ENCODE results near the gene FBXL7.

The FBXL7 gene

DNA sequence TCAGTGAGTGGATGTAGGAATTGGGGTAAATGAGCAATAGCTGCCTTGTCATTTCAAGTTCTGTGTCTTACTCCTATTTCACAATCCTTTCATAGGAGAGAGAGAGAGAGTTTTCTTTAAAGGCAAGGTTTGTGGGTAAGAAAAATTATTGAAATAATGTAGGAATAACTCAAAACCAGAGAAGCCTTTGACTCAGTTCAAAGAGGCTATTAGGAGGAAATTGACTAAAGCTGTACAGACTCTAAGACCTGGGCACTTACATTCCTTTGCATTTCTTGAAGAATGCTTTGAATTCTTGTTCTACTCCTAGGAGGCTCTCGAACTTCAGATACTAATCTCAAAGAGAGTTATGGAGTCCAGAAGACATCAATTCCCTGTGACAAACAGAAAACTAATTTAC is 257.1 kb downstream of the FBXL7 start:
- no peak overlapping the region for H3K4me3 ChIP-seq (ENCODE audit: low read depth, low read length)
- H3K27ac ChIP-seq (ENCODE audit: low read depth, low read length) = peak overlapping the region; percentile 90
- no peaks in the 10 kb centered on the region for H3K36me3 ChIP-seq (ENCODE audit: control insufficient read depth in 1 of 2, insufficient read depth in 2 of 2, low read length in 2 of 2)
- H3K4me1 ChIP-seq (ENCODE audit: control insufficient read depth in 1 of 2, insufficient read depth in 2 of 2, low read length in 2 of 2) = peaks cover 5 to 8% of the 10 kb centered on the region in 2 experiments
- no peaks in the 10 kb centered on the region for H3K27me3 ChIP-seq (ENCODE audit: insufficient read depth, low read length)
- H3K4ac ChIP-seq (ENCODE audit: low read depth, low read length) = no peak overlapping the region
- no peaks in the 10 kb centered on the region for H3K9me3 ChIP-seq (ENCODE audit: insufficient read depth, low read depth, low read length)
- no peak overlapping the region for H2AFZ ChIP-seq (ENCODE audit: insufficient read depth, low read length, poor library complexity)
- H3K9ac ChIP-seq (ENCODE audit: low read length) = no peak overlapping the region
- no peak overlapping the region for H3K23ac ChIP-seq (ENCODE audit: low read length)
- H2BK120ac ChIP-seq (ENCODE audit: insufficient read depth, low read length, poor library complexity) = no peak overlapping the region
- H4K91ac ChIP-seq (ENCODE audit: low read depth, low read length) = no peak overlapping the region
- peak; percentile 24 to 83 for DNase-seq
- peaks cover 4% of the 10 kb centered on the region for H3K79me1 ChIP-seq (ENCODE audit: low read length)
- H4K8ac ChIP-seq (ENCODE audit: low read depth, low read length) = no peak overlapping the region
- H2BK12ac ChIP-seq (ENCODE audit: low read length) = no peak overlapping the region
- H2AK5ac ChIP-seq (ENCODE audit: low read length) = no peak overlapping the region
- no peak overlapping the region for H4K12ac ChIP-seq (ENCODE audit: low read depth, low read length)
- no peak overlapping the region for H3K4me2 ChIP-seq (ENCODE audit: low read length)
- WGBS (ENCODE audit: extremely low coverage, insufficient coverage, insufficient read length) = no CpG with 5 or more reads among the region's 1 CpG
- H2BK5ac ChIP-seq (ENCODE audit: low read depth, low read length, poor library complexity) = no peak overlapping the region
- no peaks in the 10 kb centered on the region for H3K79me2 ChIP-seq (ENCODE audit: control insufficient read depth, insufficient read depth, low read length, poor library complexity)
- H3K18ac ChIP-seq (ENCODE audit: low read length) = no peak overlapping the region
- no peak overlapping the region for H3K14ac ChIP-seq (ENCODE audit: low read length)

DNA sequence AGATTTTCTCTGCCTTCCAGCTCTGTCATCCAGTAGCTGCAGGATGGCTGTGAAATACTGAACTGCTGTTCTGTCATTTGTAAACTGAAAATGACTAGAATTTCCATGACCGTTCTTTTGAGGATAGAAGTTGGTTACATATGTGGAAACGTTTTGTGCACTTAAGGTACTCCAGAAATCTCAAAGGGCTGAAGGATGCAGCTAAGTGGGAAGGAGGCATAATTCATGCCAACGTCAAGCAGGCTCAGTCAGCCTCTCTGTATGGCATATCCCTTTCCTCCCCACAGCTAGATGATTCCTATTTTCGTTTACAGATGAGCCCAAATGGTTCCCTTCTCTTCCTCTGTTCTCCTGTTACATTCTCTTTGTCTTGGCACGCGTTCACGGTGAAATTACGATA is 257.6 kb downstream of the FBXL7 start:
- Histone ChIP-seq H3K4me3 (ENCODE audit: low read depth, low read length) (no peak overlapping the region), H2BK12ac (ENCODE audit: low read length) (peak overlapping the region; percentile 4), H4K12ac (ENCODE audit: low read depth, low read length) (no peak overlapping the region), H3K79me1 (ENCODE audit: low read length) (peaks cover 4% of the 10 kb centered on the region), H3K27me3 (ENCODE audit: insufficient read depth, low read length) (no peaks in the 10 kb centered on the region), H3K4ac (ENCODE audit: low read depth, low read length) (no peak overlapping the region), H3K4me2 (ENCODE audit: low read length) (peak overlapping the region; percentile 0), H4K91ac (ENCODE audit: low read depth, low read length) (peak overlapping the region; percentile 57), H3K23ac (ENCODE audit: low read length) (no peak overlapping the region), H3K9me3 (ENCODE audit: insufficient read depth, low read depth, low read length) (no peaks in the 10 kb centered on the region), H3K36me3 (ENCODE audit: control insufficient read depth in 1 of 2, insufficient read depth in 2 of 2, low read length in 2 of 2) (no peaks in the 10 kb centered on the region), H3K14ac (ENCODE audit: low read length) (peak overlapping the region; percentile 29), H3K79me2 (ENCODE audit: control insufficient read depth, insufficient read depth, low read length, poor library complexity) (no peaks in the 10 kb centered on the region), H2BK120ac (ENCODE audit: insufficient read depth, low read length, poor library complexity) (peak overlapping the region; percentile 55), H2AK5ac (ENCODE audit: low read length) (no peak overlapping the region), H3K18ac (ENCODE audit: low read length) (no peak overlapping the region), H3K9ac (ENCODE audit: low read length) (no peak overlapping the region), H4K8ac (ENCODE audit: low read depth, low read length) (peak overlapping the region; percentile 36), H3K4me1 (ENCODE audit: control insufficient read depth in 1 of 2, insufficient read depth in 2 of 2, low read length in 2 of 2) (peaks cover 5 to 8% of the 10 kb centered on the region in 2 experiments), H2AFZ (ENCODE audit: insufficient read depth, low read length, poor library complexity) (no peak overlapping the region), H3K27ac (ENCODE audit: low read depth, low read length) (peak overlapping the region; percentile 72), H2BK5ac (ENCODE audit: low read depth, low read length, poor library complexity) (peak overlapping the region; percentile 77)
- no peak for DNase-seq
- WGBS (ENCODE audit: extremely low coverage, insufficient coverage, insufficient read length) = no CpG with 5 or more reads among the region's 8 CpGs

DNA sequence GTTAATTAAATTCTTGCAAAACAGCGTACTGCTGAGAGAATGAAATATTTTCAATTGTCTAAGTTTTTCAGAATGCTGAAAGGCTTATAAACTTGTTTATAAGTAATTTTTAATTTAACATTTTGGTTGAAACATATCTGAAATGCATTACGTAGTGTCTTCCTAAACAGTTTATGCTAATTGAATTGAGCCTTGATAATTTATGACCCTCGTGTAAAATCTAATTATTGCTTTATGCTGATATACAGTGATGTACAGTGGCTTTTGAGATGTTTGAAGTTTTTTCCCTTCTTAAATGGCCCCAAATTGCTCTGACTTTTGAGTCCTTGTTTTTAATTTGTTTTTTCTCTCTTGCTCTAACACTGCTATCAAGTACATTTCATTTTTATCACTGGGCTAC is 262.7 kb downstream of the FBXL7 start:
- no peak overlapping the region for H2BK12ac ChIP-seq (ENCODE audit: low read length)
- H3K4ac ChIP-seq (ENCODE audit: low read depth, low read length) = no peak overlapping the region
- no peak overlapping the region for H4K12ac ChIP-seq (ENCODE audit: low read depth, low read length)
- no peak overlapping the region for H4K91ac ChIP-seq (ENCODE audit: low read depth, low read length)
- peaks cover 3 to 5% of the 10 kb centered on the region in 2 experiments for H3K4me1 ChIP-seq (ENCODE audit: control insufficient read depth in 1 of 2, insufficient read depth in 2 of 2, low read length in 2 of 2)
- H4K8ac ChIP-seq (ENCODE audit: low read depth, low read length) = no peak overlapping the region
- H3K4me2 ChIP-seq (ENCODE audit: low read length) = no peak overlapping the region
- no peak overlapping the region for H2BK120ac ChIP-seq (ENCODE audit: insufficient read depth, low read length, poor library complexity)
- H3K14ac ChIP-seq (ENCODE audit: low read length) = no peak overlapping the region
- H2AFZ ChIP-seq (ENCODE audit: insufficient read depth, low read length, poor library complexity) = no peak overlapping the region
- H3K27me3 ChIP-seq (ENCODE audit: insufficient read depth, low read length) = no peaks in the 10 kb centered on the region
- no peak overlapping the region for H3K27ac ChIP-seq (ENCODE audit: low read depth, low read length)
- H3K79me1 ChIP-seq (ENCODE audit: low read length) = peaks cover 2% of the 10 kb centered on the region
- DNase-seq = no peak
- no peaks in the 10 kb centered on the region for H3K79me2 ChIP-seq (ENCODE audit: control insufficient read depth, insufficient read depth, low read length, poor library complexity)
- H3K18ac ChIP-seq (ENCODE audit: low read length) = no peak overlapping the region
- no CpG with 5 or more reads among the region's 3 CpGs for WGBS (ENCODE audit: extremely low coverage, insufficient coverage, insufficient read length)
- H2AK5ac ChIP-seq (ENCODE audit: low read length) = no peak overlapping the region
- no peaks in the 10 kb centered on the region for H3K9me3 ChIP-seq (ENCODE audit: insufficient read depth, low read depth, low read length)
- H3K36me3 ChIP-seq (ENCODE audit: control insufficient read depth in 1 of 2, insufficient read depth in 2 of 2, low read length in 2 of 2) = no peaks in the 10 kb centered on the region
- no peak overlapping the region for H2BK5ac ChIP-seq (ENCODE audit: low read depth, low read length, poor library complexity)
- H3K4me3 ChIP-seq (ENCODE audit: low read depth, low read length) = no peak overlapping the region
- H3K23ac ChIP-seq (ENCODE audit: low read length) = no peak overlapping the region
- H3K9ac ChIP-seq (ENCODE audit: low read length) = no peak overlapping the region

GRCh38 chr5:15763754-15764153 is 263.8 kb downstream of the FBXL7 start:
- peaks cover 0 to 2% of the 10 kb centered on the region in 2 experiments for H3K4me1 ChIP-seq (ENCODE audit: control insufficient read depth in 1 of 2, insufficient read depth in 2 of 2, low read length in 2 of 2)
- no peaks in the 10 kb centered on the region for H3K27me3 ChIP-seq (ENCODE audit: insufficient read depth, low read length)
- no peak overlapping the region for H2BK120ac ChIP-seq (ENCODE audit: insufficient read depth, low read length, poor library complexity)
- H3K18ac ChIP-seq (ENCODE audit: low read length) = no peak overlapping the region
- no peaks in the 10 kb centered on the region for H3K79me1 ChIP-seq (ENCODE audit: low read length)
- no peak overlapping the region for H2AK5ac ChIP-seq (ENCODE audit: low read length)
- H4K8ac ChIP-seq (ENCODE audit: low read depth, low read length) = no peak overlapping the region
- H3K9me3 ChIP-seq (ENCODE audit: insufficient read depth, low read depth, low read length) = no peaks in the 10 kb centered on the region
- H4K91ac ChIP-seq (ENCODE audit: low read depth, low read length) = no peak overlapping the region
- DNase-seq = peak; percentile 61 to 73
- H3K23ac ChIP-seq (ENCODE audit: low read length) = no peak overlapping the region
- H3K4ac ChIP-seq (ENCODE audit: low read depth, low read length) = no peak overlapping the region
- no peak overlapping the region for H2BK12ac ChIP-seq (ENCODE audit: low read length)
- no peaks in the 10 kb centered on the region for H3K79me2 ChIP-seq (ENCODE audit: control insufficient read depth, insufficient read depth, low read length, poor library complexity)
- H4K12ac ChIP-seq (ENCODE audit: low read depth, low read length) = no peak overlapping the region
- no peak overlapping the region for H2BK5ac ChIP-seq (ENCODE audit: low read depth, low read length, poor library complexity)
- H3K27ac ChIP-seq (ENCODE audit: low read depth, low read length) = no peak overlapping the region
- H3K4me3 ChIP-seq (ENCODE audit: low read depth, low read length) = no peak overlapping the region
- H3K14ac ChIP-seq (ENCODE audit: low read length) = no peak overlapping the region
- H3K9ac ChIP-seq (ENCODE audit: low read length) = no peak overlapping the region
- H3K36me3 ChIP-seq (ENCODE audit: control insufficient read depth in 1 of 2, insufficient read depth in 2 of 2, low read length in 2 of 2) = no peaks in the 10 kb centered on the region
- H2AFZ ChIP-seq (ENCODE audit: insufficient read depth, low read length, poor library complexity) = no peak overlapping the region
- no peak overlapping the region for H3K4me2 ChIP-seq (ENCODE audit: low read length)
